NCI-H146 (cell line): Measurements from ENCODE around the gene CCNQ.

ENCODE experiments used
- DNase-seq: peaks from one replicate; lab custom pipeline; 2025; lab: John Stamatoyannopoulos, UW

CCNQ gene

GRCh38 chrX:153576239-153576870 lies 22.6 kb downstream of the CCNQ start:
- DNase-seq = no peak

GRCh38 chrX:153573984-153574383 lies 25.0 kb downstream of the CCNQ start:
- DNase-seq = no peak

GRCh38 chrX:153572601-153573000 lies 26.3 kb downstream of the CCNQ start:
- no peak for DNase-seq

GRCh38 chrX:153571534-153571908 lies 27.4 kb downstream of the CCNQ start:
- DNase-seq = no peak

GRCh38 chrX:153569475-153569874 lies 29.5 kb downstream of the CCNQ start:
- no peak for DNase-seq

- DNase-seq = no peak
Measured at GRCh38 chrX:153568451-153569011, 30.4 kb downstream of the CCNQ start.

- DNase-seq = no peak
Measured at GRCh38 chrX:153565996-153566580, 32.9 kb downstream of the CCNQ start.

GRCh38 chrX:153564047-153564606 lies 34.8 kb downstream of the CCNQ start:
- DNase-seq = peak; percentile 65

GRCh38 chrX:153562546-153562945 lies 36.4 kb downstream of the CCNQ start:
- DNase-seq = no peak

- no peak for DNase-seq
Measured at GRCh38 chrX:153561337-153561736, 37.6 kb downstream of the CCNQ start.

- DNase-seq = no peak
Measured at GRCh38 chrX:153560466-153560865, 38.5 kb downstream of the CCNQ start.

- no peak for DNase-seq
Measured at GRCh38 chrX:153560000-153560399, 38.9 kb downstream of the CCNQ start.

- DNase-seq = no peak
Measured at GRCh38 chrX:153557618-153558355, 41.2 kb downstream of the CCNQ start.

GRCh38 chrX:153556767-153557166 lies 42.2 kb downstream of the CCNQ start:
- no peak for DNase-seq

GRCh38 chrX:153554519-153555167 lies 44.3 kb downstream of the CCNQ start:
- peak; percentile 45 for DNase-seq

GRCh38 chrX:153551135-153551534 lies 47.8 kb downstream of the CCNQ start:
- no peak for DNase-seq

- no peak for DNase-seq
Measured at GRCh38 chrX:153549807-153550206, 49.1 kb downstream of the CCNQ start.

GRCh38 chrX:153549231-153549630 lies 49.7 kb downstream of the CCNQ start:
- DNase-seq = no peak

GRCh38 chrX:153547195-153547594 lies 51.7 kb downstream of the CCNQ start:
- no peak for DNase-seq

- no peak for DNase-seq
Measured at GRCh38 chrX:153546386-153546785, 52.6 kb downstream of the CCNQ start.

- no peak for DNase-seq
Measured at GRCh38 chrX:153544727-153545126, 54.2 kb downstream of the CCNQ start.

- DNase-seq = no peak
Measured at GRCh38 chrX:153539979-153540358, 59.0 kb downstream of the CCNQ start.
